Measurements from ENCODE around the gene TLR5.

Gene TLR5

DNA sequence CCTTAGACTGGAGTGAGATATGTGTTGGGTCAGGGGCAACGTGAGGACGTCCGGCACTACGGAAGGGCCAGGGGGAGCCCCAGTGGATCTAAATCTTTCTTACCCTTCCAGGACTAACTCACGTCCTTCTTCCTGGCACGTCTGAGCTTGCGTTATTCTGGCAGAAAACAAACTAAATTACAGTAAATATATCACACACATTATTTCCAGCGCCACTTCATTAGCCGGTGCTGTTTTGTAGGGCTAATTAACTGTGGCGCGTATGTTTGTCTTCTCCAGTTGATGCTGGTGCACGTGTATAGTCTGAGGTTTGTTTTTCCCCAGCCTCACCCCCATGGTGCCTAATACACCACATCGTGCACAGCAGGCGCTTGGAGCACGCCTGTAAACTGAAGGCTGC is 59.2 kb downstream of the TLR5 start:
- no peak overlapping the region for H3K27ac Mint-ChIP-seq
- CTCF ChIA-PET: no interaction called here
- H3K4me3 Mint-ChIP-seq: no peak overlapping the region
- DNase-seq: no peak
- peaks cover 6% of the 10 kb centered on the region for H3K4me1 Mint-ChIP-seq
- no peaks in the 10 kb centered on the region for H3K36me3 Mint-ChIP-seq
- H3K27me3 Mint-ChIP-seq: peaks cover 6% of the 10 kb centered on the region
- H3K9me3 Mint-ChIP-seq: no peaks in the 10 kb centered on the region

DNA sequence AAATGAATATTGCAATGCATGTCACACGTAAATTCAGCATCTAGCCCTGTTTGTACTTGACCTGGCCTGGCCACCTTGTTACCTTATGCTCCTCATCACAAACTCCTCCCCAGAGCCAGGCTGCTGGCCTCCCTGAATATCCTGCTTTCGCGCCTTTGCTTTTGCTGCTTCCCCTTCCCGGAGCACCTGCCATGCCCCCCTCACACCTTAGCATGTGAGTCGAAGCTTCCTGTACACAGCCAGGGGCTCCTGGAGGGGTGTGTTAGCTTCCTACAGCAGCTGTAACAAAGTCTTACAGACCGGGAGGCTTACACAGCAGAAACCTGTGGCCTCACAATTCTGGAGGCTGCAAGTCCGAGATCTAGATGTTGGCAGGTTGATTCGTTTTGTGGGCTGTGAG is 60.1 kb downstream of the TLR5 start:
- Mint-ChIP-seq H3K36me3 (no peaks in the 10 kb centered on the region), H3K4me3 (no peak overlapping the region), H3K27me3 (peaks cover 6% of the 10 kb centered on the region), H3K27ac (no peak overlapping the region), H3K9me3 (no peaks in the 10 kb centered on the region), H3K4me1 (peaks cover 6% of the 10 kb centered on the region)
- CTCF ChIA-PET: interaction anchor here (0.8 to 1.5 kb wide), 5 partner anchors 41 to 344 kb away, joined by 3 to 4 read pairs (median 4); no protein-coding TSS in a partner anchor
- DNase-seq: no peak

DNA sequence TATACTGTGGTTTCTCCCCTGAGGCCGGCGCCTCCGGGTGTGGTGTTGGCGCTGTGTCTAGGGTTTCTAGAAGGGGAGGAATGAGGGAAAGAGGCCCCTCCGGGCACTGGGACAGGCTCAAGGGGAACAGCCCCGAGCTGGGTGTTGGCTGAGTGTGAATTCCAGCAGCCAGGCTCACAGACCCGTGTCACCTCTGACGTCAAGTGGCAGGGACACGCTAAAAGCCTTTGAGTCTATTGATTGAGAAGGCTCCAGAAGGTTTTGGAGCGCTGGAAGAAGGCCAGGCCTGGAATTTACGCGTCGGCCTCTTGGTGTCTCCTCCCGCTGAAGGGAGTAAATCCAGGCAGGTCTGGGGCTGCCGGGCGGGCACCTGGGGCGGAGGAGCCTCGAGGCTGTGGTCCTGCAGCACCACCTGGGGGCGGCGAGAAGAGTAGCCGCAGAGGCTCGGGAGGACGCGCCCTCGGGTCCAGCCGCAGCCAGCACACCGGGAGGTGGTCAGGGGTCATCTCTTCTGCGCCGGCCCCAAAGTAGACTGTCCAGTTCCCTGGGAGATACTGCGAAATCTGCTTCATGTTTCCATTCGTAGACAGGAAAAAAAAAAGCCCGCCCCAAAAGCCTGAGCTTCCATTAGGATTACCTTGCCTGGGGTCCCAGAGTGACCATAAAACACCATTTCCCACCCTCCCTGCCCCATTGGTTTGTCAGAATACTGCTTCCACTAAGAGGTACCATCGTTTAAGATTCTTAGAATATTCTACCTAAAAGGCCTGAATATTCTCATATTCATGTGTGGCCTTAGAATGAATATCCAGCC is 61.7 kb downstream of the TLR5 start:
- Mint-ChIP-seq H3K27ac (peak overlapping the region; percentile 6), H3K4me3 (peak overlapping the region; percentile 34), H3K4me1 (no peaks in the 10 kb centered on the region), H3K36me3 (no peaks in the 10 kb centered on the region), H3K27me3 (peaks cover 6% of the 10 kb centered on the region), H3K9me3 (no peaks in the 10 kb centered on the region)
- CTCF ChIA-PET: interaction anchor here (0.6 to 1.5 kb wide), 11 partner anchors 43 to 620 kb away, joined by 3 to 6 read pairs (median 3); no protein-coding TSS in a partner anchor
- peak; percentile 81 for DNase-seq

DNA sequence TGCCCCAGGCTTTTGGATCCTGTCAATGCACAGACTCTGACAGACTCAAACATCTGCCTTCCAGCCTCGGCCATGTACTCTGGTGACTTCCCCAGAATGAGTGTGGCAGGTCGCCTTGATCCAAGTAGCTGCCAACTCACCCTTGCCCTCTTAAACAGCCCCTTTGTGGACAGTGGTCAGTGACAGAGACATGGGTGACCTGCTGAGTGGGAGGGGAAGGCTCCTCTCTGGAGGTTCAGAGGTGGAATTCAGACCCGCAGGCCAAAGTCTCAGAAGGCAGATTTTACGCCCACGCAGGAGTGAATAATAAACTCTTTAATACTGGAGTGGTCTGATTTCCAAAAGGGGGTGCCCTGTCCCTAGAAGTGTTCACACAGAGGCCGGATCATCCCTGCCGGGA is 63.5 kb downstream of the TLR5 start:
- Mint-ChIP-seq H3K27me3 (peaks cover 6% of the 10 kb centered on the region), H3K9me3 (no peaks in the 10 kb centered on the region)
- CTCF ChIA-PET: interaction anchor here (0.7 kb wide), 1 partner anchor 1444 kb away, joined by 3 read pairs; no protein-coding TSS in a partner anchor

DNA sequence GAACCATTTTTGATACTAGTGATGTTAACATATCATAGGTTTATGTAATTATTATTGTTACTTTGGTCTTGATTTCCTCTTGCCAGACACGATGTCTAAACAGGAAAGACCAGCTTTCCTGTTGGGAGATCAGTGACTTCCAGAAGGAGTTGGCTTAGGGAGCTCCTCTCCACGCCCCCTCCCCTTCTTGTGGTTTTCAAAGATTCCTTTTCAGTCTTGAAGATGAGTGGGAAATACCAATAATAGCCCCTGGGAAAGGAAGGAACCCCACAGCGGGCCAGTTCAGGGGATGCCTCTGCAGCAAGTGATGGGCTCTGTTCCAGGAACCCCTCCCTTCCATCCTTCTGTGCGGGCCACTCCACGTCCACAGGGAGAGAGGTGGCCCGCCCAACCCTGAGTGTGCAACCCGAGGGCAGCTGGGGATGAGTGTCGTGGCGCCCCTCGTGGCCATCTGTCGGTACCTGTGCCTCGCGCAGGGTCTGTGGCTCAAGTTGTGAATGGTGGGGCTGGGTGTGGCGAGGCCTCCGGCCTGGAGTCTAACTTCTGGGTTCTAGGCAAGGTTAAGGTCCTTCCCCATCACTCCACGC is 65.7 kb downstream of the TLR5 start:
- H3K36me3 Mint-ChIP-seq: no peaks in the 10 kb centered on the region
- no peaks in the 10 kb centered on the region for H3K9me3 Mint-ChIP-seq
- no peak overlapping the region for H3K27ac Mint-ChIP-seq
- DNase-seq: no peak
- no peak overlapping the region for H3K4me3 Mint-ChIP-seq
- H3K27me3 Mint-ChIP-seq: peaks cover 10% of the 10 kb centered on the region
- CTCF ChIA-PET: interaction anchor here (1.0 to 1.7 kb wide), 2 partner anchors 12 to 339 kb away, joined by 5 read pairs; no protein-coding TSS in a partner anchor
- no peaks in the 10 kb centered on the region for H3K4me1 Mint-ChIP-seq

More for the DNA sequence above, 63.5 kb downstream of the TLR5 start:
- Mint-ChIP-seq H3K4me1 (no peaks in the 10 kb centered on the region), H3K27ac (no peak overlapping the region), H3K36me3 (no peaks in the 10 kb centered on the region), H3K4me3 (no peak overlapping the region)
- no peak for DNase-seq

DNA sequence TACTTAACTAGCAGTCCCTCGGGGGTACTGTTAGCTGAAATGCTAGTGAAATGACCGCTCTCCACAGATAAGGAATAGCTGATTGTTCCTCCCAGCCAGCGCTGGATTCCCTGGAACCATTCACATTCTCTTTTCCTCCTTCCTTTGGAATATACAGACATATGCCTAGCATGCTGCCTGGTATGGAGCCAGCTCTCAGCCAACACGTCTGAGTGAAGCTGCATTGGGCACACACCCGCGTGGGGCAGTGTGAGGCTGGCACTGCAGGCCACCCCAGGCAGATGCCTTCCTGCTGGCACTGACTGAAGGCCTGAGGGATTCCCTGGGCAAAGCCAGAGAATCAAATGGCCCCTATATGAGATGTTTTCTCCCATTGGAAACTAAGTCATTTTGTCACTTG is 66.7 kb downstream of the TLR5 start:
- H3K27ac Mint-ChIP-seq: no peak overlapping the region
- H3K9me3 Mint-ChIP-seq: no peaks in the 10 kb centered on the region
- H3K36me3 Mint-ChIP-seq: no peaks in the 10 kb centered on the region
- H3K27me3 Mint-ChIP-seq: peaks cover 8% of the 10 kb centered on the region
- no peak overlapping the region for H3K4me3 Mint-ChIP-seq
- CTCF ChIA-PET: interaction anchor here (1.0 to 1.7 kb wide), 2 partner anchors 13 to 338 kb away, joined by 5 read pairs; no protein-coding TSS in a partner anchor
- H3K4me1 Mint-ChIP-seq: no peaks in the 10 kb centered on the region
- DNase-seq: no peak

DNA sequence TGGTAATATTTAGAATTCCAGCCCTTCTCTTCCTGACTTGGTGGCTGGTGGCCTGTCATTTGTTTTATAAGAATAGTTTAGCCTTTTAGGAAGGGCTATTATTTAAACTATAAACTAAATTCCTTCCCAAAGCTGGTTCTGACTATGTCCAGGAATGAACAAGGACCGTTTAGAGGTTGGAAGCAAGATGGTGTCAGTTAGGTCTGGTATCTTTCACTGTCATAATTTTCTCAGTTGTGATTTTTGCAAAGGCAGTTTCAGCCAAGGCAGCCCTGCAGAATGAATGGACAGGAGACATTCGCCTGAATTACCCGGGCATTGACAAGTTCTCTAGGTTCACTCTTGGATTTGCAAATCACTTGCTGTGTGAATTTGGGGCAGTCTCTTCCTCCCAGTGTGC is 67.2 kb downstream of the TLR5 start:
- Mint-ChIP-seq H3K27me3 (peaks cover 4% of the 10 kb centered on the region), H3K9me3 (no peaks in the 10 kb centered on the region), H3K27ac (no peak overlapping the region), H3K4me1 (no peaks in the 10 kb centered on the region), H3K4me3 (no peak overlapping the region), H3K36me3 (no peaks in the 10 kb centered on the region)
- CTCF ChIA-PET: no interaction called here
- no peak for DNase-seq

DNA sequence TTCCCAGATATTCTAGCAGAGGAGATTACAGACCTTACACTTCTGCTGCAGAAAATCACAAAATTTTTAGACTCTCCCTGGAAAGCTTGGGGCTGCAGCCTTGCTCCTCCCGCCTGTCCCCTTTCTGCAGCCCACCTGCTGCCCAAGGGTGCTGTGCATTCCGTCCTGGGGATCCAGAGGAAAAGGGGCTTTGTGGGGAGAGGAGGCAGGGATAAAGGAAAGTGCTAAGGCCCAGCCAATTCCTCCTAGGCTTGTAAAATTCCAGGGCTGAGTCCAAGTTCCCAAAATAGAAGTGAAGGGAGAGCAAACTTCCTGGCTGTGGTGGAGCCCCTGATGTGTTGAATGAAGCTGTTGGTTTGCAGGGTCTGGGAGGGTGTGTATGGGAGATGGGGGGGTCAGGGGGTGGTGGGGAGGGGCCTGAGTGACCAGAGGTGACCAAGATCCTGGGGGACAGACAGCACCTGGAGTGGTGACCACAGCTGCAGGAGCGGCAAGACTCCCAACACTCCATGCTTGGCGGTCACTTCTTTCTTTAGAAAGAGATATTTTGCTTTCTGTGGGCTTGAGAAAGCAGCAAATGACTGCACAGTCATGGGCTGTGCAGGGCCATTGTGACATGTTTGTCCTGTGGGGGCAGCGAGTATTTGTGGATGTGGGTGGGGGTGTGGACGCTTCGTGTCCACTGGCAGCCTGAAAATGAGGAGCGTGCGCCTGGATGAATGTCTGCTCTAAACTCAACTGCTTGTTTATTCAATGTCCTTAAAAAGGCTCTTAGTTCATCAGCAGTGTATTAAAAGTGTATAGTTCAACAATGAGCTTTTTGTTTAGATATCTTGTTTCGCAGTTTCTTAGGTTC is 68.4 kb downstream of the TLR5 start:
- Mint-ChIP-seq H3K27ac (no peak overlapping the region), H3K9me3 (no peaks in the 10 kb centered on the region), H3K27me3 (peaks cover 4% of the 10 kb centered on the region), H3K4me3 (no peak overlapping the region), H3K36me3 (no peaks in the 10 kb centered on the region), H3K4me1 (no peaks in the 10 kb centered on the region)
- DNase-seq: no peak
- CTCF ChIA-PET: no interaction called here

DNA sequence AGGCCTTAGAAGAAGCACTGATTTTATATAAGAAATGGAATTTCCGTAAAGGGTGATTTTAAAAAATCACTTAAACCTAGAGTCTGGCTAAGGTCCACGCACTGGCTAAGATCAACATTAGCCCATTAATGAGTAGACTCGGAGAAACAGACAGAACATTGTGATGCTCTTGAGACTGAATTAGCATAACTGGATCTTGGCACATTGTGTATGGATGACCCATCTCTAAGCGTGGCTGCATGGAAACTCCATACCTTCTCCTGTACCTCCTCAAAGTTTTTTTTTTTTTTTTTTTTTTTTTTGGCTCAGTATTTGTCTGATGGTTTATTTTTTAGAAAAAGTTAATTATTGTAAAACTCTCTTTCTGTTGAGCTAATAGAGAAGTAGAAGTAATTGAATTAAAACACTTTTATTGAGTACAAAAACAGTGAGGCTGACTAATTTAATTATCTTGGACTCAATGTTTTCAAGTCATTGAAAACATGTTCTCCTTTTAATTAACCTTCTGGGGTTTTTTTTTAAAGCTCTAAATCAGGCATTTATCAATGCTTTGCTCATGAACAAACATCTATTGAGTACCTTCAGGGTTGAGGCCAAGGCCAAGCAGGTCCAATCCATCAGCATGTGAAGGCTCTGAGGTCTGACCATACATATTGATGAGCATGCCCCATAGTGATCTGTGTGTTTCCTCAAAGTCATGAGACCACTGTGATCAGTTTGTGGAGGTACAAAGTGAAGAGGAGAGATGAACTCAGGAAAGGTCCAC is 74.0 kb downstream of the TLR5 start:
- CTCF ChIA-PET: no interaction called here
- H3K4me3 Mint-ChIP-seq: no peak overlapping the region
- no peak for DNase-seq
- H3K4me1 Mint-ChIP-seq: no peaks in the 10 kb centered on the region
- no peaks in the 10 kb centered on the region for H3K36me3 Mint-ChIP-seq
- peaks cover 4% of the 10 kb centered on the region for H3K27me3 Mint-ChIP-seq
- no peaks in the 10 kb centered on the region for H3K9me3 Mint-ChIP-seq
- H3K27ac Mint-ChIP-seq: no peak overlapping the region

DNA sequence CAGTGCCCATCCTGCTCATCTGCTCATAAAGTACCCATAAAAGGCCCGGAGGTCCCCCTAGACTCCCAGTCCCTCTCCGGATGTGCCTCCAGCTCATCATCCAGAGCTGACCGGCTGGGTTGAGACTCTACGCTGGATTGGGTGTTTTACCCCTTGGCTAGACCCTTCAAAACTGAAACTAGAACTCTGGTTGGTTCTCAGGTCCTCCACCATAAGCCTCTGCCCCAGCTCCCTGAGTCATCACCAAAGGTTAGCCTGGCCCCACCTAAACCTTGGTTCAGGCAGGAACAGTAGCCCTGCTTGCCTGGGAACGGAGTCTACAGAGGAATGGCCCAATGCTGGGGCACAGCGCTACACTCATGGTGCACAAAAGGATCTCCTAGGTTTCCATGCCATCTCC is 75.1 kb downstream of the TLR5 start:
- Mint-ChIP-seq H3K4me1 (no peaks in the 10 kb centered on the region), H3K27ac (no peak overlapping the region), H3K36me3 (no peaks in the 10 kb centered on the region), H3K27me3 (peaks cover 2% of the 10 kb centered on the region), H3K4me3 (no peak overlapping the region), H3K9me3 (no peaks in the 10 kb centered on the region)
- CTCF ChIA-PET: no interaction called here
- DNase-seq: no peak

DNA sequence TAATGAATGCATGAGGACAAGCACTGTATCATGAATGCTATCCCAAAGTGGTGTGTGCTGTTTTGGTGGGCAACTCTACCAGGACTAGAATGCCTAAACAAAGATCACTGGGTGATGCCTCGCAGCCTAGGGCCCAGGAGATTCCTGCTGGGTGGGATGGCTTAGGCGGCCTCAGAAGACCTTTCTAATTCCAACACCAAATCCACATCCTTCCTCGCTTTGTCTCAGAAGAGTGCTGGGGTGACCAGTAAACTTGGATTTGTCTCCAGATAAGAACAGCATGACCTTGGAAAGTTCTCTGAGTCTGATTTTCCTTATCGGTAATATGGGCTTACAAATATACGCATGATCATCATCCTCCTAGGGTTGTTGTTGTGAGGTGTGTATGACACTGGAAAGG is 76.6 kb downstream of the TLR5 start:
- no peak overlapping the region for H3K27ac Mint-ChIP-seq
- CTCF ChIA-PET: no interaction called here
- H3K27me3 Mint-ChIP-seq: no peaks in the 10 kb centered on the region
- H3K4me1 Mint-ChIP-seq: no peaks in the 10 kb centered on the region
- H3K9me3 Mint-ChIP-seq: no peaks in the 10 kb centered on the region
- no peak overlapping the region for H3K4me3 Mint-ChIP-seq
- DNase-seq: no peak
- no peaks in the 10 kb centered on the region for H3K36me3 Mint-ChIP-seq

DNA sequence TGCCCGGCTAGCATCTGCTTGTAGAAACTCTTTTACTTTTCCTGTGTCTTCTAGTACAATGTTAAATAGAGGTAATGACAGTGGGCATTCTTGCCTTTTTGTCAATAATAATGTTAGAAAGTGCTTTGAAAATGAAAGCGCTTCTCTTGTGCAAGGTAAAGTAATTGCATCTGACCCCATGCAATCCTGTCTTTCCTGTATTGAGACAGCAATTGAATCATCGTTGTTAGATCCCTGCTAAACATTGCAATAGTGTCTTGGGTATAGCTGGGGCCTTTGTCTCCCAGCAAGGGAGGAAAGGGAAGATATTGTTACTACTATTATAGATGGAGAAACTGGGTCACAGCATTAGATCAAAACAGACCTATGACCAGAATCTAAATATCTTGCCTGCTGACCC is 80.9 kb downstream of the TLR5 start:
- no peak for DNase-seq
- Mint-ChIP-seq H3K4me1 (no peaks in the 10 kb centered on the region), H3K9me3 (no peaks in the 10 kb centered on the region), H3K27me3 (no peaks in the 10 kb centered on the region), H3K27ac (no peak overlapping the region), H3K4me3 (no peak overlapping the region), H3K36me3 (no peaks in the 10 kb centered on the region)
- CTCF ChIA-PET: no interaction called here

DNA sequence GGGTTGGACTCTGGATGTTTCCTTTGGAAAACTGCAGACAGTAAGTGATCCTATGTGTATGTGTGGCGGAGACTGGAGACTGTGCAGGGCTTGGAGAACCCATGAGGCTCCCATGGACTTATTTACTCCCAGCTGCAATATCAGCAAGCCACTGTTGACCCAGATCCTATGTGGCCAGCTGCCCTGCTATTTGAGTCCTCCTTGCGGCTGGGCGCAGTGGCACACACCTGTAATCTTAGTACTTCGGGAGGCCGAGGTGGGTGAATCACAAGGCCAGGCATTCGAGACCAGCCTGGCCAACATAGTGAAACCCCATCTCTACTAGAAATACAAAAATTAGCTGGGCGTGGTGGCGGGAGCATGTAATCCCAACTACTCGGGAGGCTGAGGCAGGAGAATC is 83.5 kb downstream of the TLR5 start:
- CTCF ChIA-PET: no interaction called here
- no peak for DNase-seq
- Mint-ChIP-seq H3K27me3 (no peaks in the 10 kb centered on the region), H3K4me1 (no peaks in the 10 kb centered on the region), H3K4me3 (no peak overlapping the region), H3K9me3 (no peaks in the 10 kb centered on the region), H3K27ac (no peak overlapping the region), H3K36me3 (no peaks in the 10 kb centered on the region)

All from activated naive CD4-positive, alpha-beta T cell treated with anti-CD3 and anti-CD28 coated beads, Interleukin-2, amount 10 ng/mL, durations not matched to agents 7 days and 5 days (primary cell).